GM12878 (cell line): Measurements from ENCODE around the gene FOSB. TPM values are rescaled to one million over a fixed set of nuclear protein-coding genes. Genes with fewer than 3 reads are reported as not detected.

Experiments used
- CREM ChIP-seq: IDR thresholded peaks from 2 replicates; pipeline ENCODE4 v1.6.1; 2014; ENCODE audit warnings: antibody characterized with exemption, low read depth
- DPF2 ChIP-seq: fragments of 450-650 bp; IDR thresholded peaks from 2 replicates; pipeline ENCODE4 v1.6.1; 2017; ENCODE audit warnings: mild to moderate bottlenecking
- EED ChIP-seq: sonication (generic); IDR thresholded peaks from 2 replicates; pipeline ENCODE4 v1.6.1; 2016; ENCODE audit warnings: antibody characterized with exemption, low read depth
- ESRRA ChIP-seq: IDR thresholded peaks from 2 replicates; pipeline ENCODE4 v1.6.1; 2012; ENCODE audit warnings: mild to moderate bottlenecking, low read length, improper control_type of control experiment
- IKZF2 ChIP-seq, 2 experiments: fragments of 450-650 bp; IDR thresholded peaks; 2 replicates each; pipeline ENCODE4 v1.6.1; 2017; ENCODE audit warnings: mild to moderate bottlenecking in 2 of 2, moderate library complexity in 2 of 2
- MEF2A ChIP-seq: IDR thresholded peaks from 2 replicates; pipeline ENCODE4 v1.6.1; 2011; ENCODE audit warnings: low read depth, mild to moderate bottlenecking, low read length, moderate library complexity; ENCODE audit not compliant: insufficient read depth
- MTA2 ChIP-seq: fragments of 450-650 bp; IDR thresholded peaks from 2 replicates; pipeline ENCODE4 v1.6.1; 2016; ENCODE audit warnings: low read depth, mild to moderate bottlenecking, moderate library complexity
- RUNX3 ChIP-seq: IDR thresholded peaks from 2 replicates; pipeline ENCODE4 v1.6.1; 2012; ENCODE audit warnings: low read length, inconsistent platforms
- SIX5 ChIP-seq: IDR thresholded peaks from 2 replicates; pipeline ENCODE4 v1.6.1; 2011; ENCODE audit warnings: mild to moderate bottlenecking, low read depth, low read length, moderate library complexity; ENCODE audit not compliant: severe bottlenecking
- SMAD1 ChIP-seq: fragments of 450-650 bp; IDR thresholded peaks from 2 replicates; pipeline ENCODE4 v1.6.1; 2018; ENCODE audit warnings: mild to moderate bottlenecking, low read depth; ENCODE audit not compliant: partially characterized antibody
- SPI1 ChIP-seq: IDR thresholded peaks from 2 replicates; pipeline ENCODE4 v1.6.1; 2011; ENCODE audit warnings: low read depth, mild to moderate bottlenecking, low read length, moderate library complexity, borderline replicate concordance; ENCODE audit not compliant: insufficient read depth
- TARDBP ChIP-seq: IDR thresholded peaks from 2 replicates; pipeline ENCODE4 v1.6.1; 2016; ENCODE audit warnings: borderline replicate concordance
- TCF7 ChIP-seq: IDR thresholded peaks from 2 replicates; pipeline ENCODE4 v1.6.1; 2014; ENCODE audit warnings: antibody characterized with exemption, borderline replicate concordance
- ZNF24 ChIP-seq: fragments of 450-650 bp; IDR thresholded peaks from 2 replicates; pipeline ENCODE4 v1.6.1; 2017; ENCODE audit warnings: antibody characterized with exemption, mild to moderate bottlenecking
- ZNF274 ChIP-seq: IDR thresholded peaks from one replicate; pipeline ENCODE4 v1.8.0; 2011; ENCODE audit not compliant: insufficient read length, insufficient read depth
- polyA plus RNA-seq, 11 experiments: library from polyadenylated mRNA; depleted of rRNA in 4 of 11; unstranded in 6 of 11; stranded (reverse) in 5 of 11; fragments of >200 nt; fragmentation: Nextera tagmentation in 4 of 11; fragmentation: Illumina TruSeq in 1 of 11; extraction: Ambion mirVana in 4 of 11; extraction: Trizol in 1 of 11; gene quantifications; 1 replicate in 1 of 11; 2 replicates in 10 of 11; pipeline versions ENCODE4 v1.2.1 to v1.2.3, GENCODE V29; 2011 to 2016; ENCODE audit warnings: inconsistent platforms in 2 of 11, missing spikeins in 2 of 11, low read depth in 1 of 11
- total RNA-seq, 4 experiments: library from RNA; depleted of rRNA in 3 of 4; stranded (reverse); fragments of >200 nt in 3 of 4; fragmentation: Illumina TruSeq in 1 of 4; extraction: Trizol in 1 of 4; gene quantifications; 2 replicates each; pipeline versions ENCODE4 v1.2.1 to v1.2.3, GENCODE V29; 2013 to 2021
- TF ChIP-seq, protein P1 (sequence below): IDR thresholded peaks from 2 replicates; pipeline ENCODE4 v1.6.1; 2012; ENCODE audit warnings: low read depth, low read length, improper control_type of control experiment
- TF ChIP-seq, protein P2 (sequence below): fragments of 450-650 bp; IDR thresholded peaks from 2 replicates; pipeline ENCODE4 v1.6.1; 2014; ENCODE audit warnings: mild to moderate bottlenecking
- TF ChIP-seq, protein P3 (sequence below): IDR thresholded peaks from 2 replicates; pipeline ENCODE4 v1.6.1; 2011; ENCODE audit warnings: low read depth, low read length, improper control_type of control experiment, borderline replicate concordance
- TF ChIP-seq, protein P4 (sequence below): fragments of 450-650 bp; IDR thresholded peaks from 2 replicates; pipeline ENCODE4 v1.6.1; 2017; ENCODE audit warnings: mild to moderate bottlenecking, moderate library complexity
- TF ChIP-seq, protein P5 (sequence below): fragments of 150-350 bp; IDR thresholded peaks from 2 replicates; pipeline ENCODE4 v1.6.1; 2016; ENCODE audit warnings: low read depth, low read length

The FOSB gene
- total and polyA plus RNA-seq, 10 of the 15 experiments (the other 5 are each of a cell fraction or from before 2014, with no cell fraction given), result 0.06 to 0.56 (median 0.26) TPM

DNA sequence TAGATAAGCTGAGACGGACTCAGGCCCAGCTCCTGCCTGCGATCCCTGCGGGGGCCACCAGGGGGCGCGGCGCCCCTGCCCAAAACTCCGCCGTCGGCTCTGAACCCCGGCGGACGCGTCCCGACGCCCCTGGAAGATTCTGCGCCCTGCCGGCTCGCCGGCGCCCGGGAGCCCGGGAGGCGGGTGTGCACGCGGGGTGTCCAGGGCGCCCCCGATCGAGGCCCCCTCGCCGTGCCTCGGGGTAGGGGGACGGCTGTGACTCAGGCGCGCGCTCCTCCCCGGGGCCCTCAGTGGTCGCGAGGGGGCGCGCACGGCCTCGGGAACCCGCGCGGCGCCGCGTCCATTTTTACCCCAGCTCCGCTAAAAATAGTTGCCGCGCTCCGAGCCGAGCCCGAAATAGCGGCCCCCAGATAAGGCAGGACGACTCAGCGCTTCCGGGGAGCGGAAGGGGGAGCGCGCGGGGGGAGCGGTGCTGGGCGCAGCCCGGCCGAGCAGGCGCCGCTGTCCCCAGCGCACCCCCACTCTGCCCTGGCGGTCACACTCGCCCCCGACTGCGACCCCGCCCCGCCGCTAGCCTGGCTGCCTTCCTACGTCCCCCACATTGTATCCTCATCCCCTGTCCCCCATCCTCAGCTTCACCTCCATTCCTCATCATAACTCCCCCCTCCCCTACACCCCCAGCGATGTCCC lies 28.1 kb upstream of the FOSB start (continued):
- TF ChIP-seq TCF7, result no peak
- TF ChIP-seq SMAD1, result no peak
- peak; percentile 21; the same call in 1 of the 2 replicates for TF ChIP-seq EED
- TF ChIP-seq ZNF24, result 0 out of 2 replicates have a peak, but pooled peaks have one; percentile 72
- TF ChIP-seq, protein P1, sequence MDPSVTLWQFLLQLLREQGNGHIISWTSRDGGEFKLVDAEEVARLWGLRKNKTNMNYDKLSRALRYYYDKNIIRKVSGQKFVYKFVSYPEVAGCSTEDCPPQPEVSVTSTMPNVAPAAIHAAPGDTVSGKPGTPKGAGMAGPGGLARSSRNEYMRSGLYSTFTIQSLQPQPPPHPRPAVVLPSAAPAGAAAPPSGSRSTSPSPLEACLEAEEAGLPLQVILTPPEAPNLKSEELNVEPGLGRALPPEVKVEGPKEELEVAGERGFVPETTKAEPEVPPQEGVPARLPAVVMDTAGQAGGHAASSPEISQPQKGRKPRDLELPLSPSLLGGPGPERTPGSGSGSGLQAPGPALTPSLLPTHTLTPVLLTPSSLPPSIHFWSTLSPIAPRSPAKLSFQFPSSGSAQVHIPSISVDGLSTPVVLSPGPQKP, result peak; percentile 100
- TF ChIP-seq ESRRA, result no peak
- TF ChIP-seq DPF2, result peak; percentile 95
- no peak for TF ChIP-seq ZNF274
- no peak for TF ChIP-seq IKZF2 (IDR thresholded peaks at IDR 0.05)
- TF ChIP-seq, protein P2, sequence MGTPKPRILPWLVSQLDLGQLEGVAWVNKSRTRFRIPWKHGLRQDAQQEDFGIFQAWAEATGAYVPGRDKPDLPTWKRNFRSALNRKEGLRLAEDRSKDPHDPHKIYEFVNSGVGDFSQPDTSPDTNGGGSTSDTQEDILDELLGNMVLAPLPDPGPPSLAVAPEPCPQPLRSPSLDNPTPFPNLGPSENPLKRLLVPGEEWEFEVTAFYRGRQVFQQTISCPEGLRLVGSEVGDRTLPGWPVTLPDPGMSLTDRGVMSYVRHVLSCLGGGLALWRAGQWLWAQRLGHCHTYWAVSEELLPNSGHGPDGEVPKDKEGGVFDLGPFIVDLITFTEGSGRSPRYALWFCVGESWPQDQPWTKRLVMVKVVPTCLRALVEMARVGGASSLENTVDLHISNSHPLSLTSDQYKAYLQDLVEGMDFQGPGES, result no peak
- no peak for TF ChIP-seq MTA2
- TF ChIP-seq, protein P3, sequence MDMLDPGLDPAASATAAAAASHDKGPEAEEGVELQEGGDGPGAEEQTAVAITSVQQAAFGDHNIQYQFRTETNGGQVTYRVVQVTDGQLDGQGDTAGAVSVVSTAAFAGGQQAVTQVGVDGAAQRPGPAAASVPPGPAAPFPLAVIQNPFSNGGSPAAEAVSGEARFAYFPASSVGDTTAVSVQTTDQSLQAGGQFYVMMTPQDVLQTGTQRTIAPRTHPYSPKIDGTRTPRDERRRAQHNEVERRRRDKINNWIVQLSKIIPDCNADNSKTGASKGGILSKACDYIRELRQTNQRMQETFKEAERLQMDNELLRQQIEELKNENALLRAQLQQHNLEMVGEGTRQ, result no peak
- TF ChIP-seq SIX5, result peak; percentile 16
- TF ChIP-seq, protein P4, sequence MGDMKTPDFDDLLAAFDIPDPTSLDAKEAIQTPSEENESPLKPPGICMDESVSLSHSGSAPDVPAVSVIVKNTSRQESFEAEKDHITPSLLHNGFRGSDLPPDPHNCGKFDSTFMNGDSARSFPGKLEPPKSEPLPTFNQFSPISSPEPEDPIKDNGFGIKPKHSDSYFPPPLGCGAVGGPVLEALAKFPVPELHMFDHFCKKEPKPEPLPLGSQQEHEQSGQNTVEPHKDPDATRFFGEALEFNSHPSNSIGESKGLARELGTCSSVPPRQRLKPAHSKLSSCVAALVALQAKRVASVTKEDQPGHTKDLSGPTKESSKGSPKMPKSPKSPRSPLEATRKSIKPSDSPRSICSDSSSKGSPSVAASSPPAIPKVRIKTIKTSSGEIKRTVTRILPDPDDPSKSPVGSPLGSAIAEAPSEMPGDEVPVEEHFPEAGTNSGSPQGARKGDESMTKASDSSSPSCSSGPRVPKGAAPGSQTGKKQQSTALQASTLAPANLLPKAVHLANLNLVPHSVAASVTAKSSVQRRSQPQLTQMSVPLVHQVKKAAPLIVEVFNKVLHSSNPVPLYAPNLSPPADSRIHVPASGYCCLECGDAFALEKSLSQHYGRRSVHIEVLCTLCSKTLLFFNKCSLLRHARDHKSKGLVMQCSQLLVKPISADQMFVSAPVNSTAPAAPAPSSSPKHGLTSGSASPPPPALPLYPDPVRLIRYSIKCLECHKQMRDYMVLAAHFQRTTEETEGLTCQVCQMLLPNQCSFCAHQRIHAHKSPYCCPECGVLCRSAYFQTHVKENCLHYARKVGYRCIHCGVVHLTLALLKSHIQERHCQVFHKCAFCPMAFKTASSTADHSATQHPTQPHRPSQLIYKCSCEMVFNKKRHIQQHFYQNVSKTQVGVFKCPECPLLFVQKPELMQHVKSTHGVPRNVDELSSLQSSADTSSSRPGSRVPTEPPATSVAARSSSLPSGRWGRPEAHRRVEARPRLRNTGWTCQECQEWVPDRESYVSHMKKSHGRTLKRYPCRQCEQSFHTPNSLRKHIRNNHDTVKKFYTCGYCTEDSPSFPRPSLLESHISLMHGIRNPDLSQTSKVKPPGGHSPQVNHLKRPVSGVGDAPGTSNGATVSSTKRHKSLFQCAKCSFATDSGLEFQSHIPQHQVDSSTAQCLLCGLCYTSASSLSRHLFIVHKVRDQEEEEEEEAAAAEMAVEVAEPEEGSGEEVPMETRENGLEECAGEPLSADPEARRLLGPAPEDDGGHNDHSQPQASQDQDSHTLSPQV, result peak; percentile 79
- TF ChIP-seq, protein P5, sequence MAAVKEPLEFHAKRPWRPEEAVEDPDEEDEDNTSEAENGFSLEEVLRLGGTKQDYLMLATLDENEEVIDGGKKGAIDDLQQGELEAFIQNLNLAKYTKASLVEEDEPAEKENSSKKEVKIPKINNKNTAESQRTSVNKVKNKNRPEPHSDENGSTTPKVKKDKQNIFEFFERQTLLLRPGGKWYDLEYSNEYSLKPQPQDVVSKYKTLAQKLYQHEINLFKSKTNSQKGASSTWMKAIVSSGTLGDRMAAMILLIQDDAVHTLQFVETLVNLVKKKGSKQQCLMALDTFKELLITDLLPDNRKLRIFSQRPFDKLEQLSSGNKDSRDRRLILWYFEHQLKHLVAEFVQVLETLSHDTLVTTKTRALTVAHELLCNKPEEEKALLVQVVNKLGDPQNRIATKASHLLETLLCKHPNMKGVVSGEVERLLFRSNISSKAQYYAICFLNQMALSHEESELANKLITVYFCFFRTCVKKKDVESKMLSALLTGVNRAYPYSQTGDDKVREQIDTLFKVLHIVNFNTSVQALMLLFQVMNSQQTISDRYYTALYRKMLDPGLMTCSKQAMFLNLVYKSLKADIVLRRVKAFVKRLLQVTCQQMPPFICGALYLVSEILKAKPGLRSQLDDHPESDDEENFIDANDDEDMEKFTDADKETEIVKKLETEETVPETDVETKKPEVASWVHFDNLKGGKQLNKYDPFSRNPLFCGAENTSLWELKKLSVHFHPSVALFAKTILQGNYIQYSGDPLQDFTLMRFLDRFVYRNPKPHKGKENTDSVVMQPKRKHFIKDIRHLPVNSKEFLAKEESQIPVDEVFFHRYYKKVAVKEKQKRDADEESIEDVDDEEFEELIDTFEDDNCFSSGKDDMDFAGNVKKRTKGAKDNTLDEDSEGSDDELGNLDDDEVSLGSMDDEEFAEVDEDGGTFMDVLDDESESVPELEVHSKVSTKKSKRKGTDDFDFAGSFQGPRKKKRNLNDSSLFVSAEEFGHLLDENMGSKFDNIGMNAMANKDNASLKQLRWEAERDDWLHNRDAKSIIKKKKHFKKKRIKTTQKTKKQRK, result no peak
- peak; percentile 99 for TF ChIP-seq MEF2A
- TF ChIP-seq RUNX3, result peak; percentile 3; the same call in 1 of the 2 replicates
- no peak for TF ChIP-seq SPI1
- TF ChIP-seq CREM, result 0 out of 2 replicates have a peak, but pooled peaks have one; percentile 32
- TF ChIP-seq TARDBP, result no peak; the same call in 1 of the 2 replicates
